DOHH2 (cell line): ENCODE results near the gene KCNC1.

Source experiments
- H3F3A ChIP-seq: fragments of 200-600 bp; sonication (generic), shearing (Covaris generic); 2 replicates; pipeline ENCODE4 v1.6.0; 2016; ENCODE audit warnings: antibody characterized with exemption, mild to moderate bottlenecking; ENCODE audit not compliant: control insufficient read depth, insufficient read depth
- H3K27ac ChIP-seq: fragments of 200-600 bp; sonication (generic); 2 replicates; pipeline ENCODE4 v1.5.1; 2014; ENCODE audit warnings: low read depth, mild to moderate bottlenecking, low read length, moderate library complexity
- H3K27me3 ChIP-seq: fragments of 200-600 bp; sonication (generic); 2 replicates; pipeline ENCODE4 v1.6.1; 2014; ENCODE audit warnings: mild to moderate bottlenecking, low read length, mixed read lengths; ENCODE audit not compliant: control insufficient read depth
- H3K36me3 ChIP-seq: fragments of 200-600 bp; sonication (generic); 2 replicates; pipeline ENCODE4 v1.6.1; 2014; ENCODE audit warnings: mild to moderate bottlenecking, low read length, moderate library complexity, mixed read lengths; ENCODE audit not compliant: control insufficient read depth
- H3K4me1 ChIP-seq: fragments of 200-600 bp; sonication (generic); 2 replicates; pipeline ENCODE4 v1.6.1; 2014; ENCODE audit warnings: mild to moderate bottlenecking, low read length, mixed read lengths; ENCODE audit not compliant: control insufficient read depth
- H3K4me2 ChIP-seq: fragments of 200-600 bp; sonication (generic); 2 replicates; pipeline ENCODE4 v1.6.0; 2014; ENCODE audit warnings: mild to moderate bottlenecking, low read length, moderate library complexity
- H3K4me3 ChIP-seq: fragments of 200-600 bp; sonication (generic); 2 replicates; pipeline ENCODE4 v1.5.1; 2014; ENCODE audit warnings: mild to moderate bottlenecking, low read length, mixed read lengths
- H3K79me2 ChIP-seq: fragments of 200-600 bp; sonication (generic); 2 replicates; pipeline ENCODE4 v1.6.1; 2014; ENCODE audit warnings: mild to moderate bottlenecking, low read length, mixed read lengths; ENCODE audit not compliant: control insufficient read depth
- H3K9me2 ChIP-seq: fragments of 200-600 bp; sonication (generic); replicated peaks from 2 replicates; pipeline ENCODE4 v1.6.1; 2014; ENCODE audit warnings: mild to moderate bottlenecking, low read length, mixed read lengths; ENCODE audit not compliant: control insufficient read depth
- H3K9me3 ChIP-seq: fragments of 200-600 bp; sonication (generic); 2 replicates; pipeline ENCODE4 v1.6.1; 2014; ENCODE audit warnings: antibody characterized with exemption, low read length, mixed read lengths; ENCODE audit not compliant: control insufficient read depth, insufficient read depth
- H4K20me1 ChIP-seq: fragments of 200-600 bp; sonication (generic); 2 replicates; pipeline ENCODE4 v1.6.0; 2014; ENCODE audit warnings: low read depth, mild to moderate bottlenecking, antibody characterized with exemption, low read length, moderate library complexity; ENCODE audit not compliant: control insufficient read depth, insufficient read depth
- CTCF ChIP-seq: fragments of 200-600 bp; sonication (generic); IDR thresholded peaks from one replicate; pipeline ENCODE4 v1.5.1; 2014; ENCODE audit warnings: antibody characterized with exemption, mild to moderate bottlenecking, low read depth, low read length; ENCODE audit not compliant: poor library complexity, severe bottlenecking
- EZH2phosphoT487 ChIP-seq: fragments of 200-600 bp; sonication (generic); IDR thresholded peaks from 2 replicates; pipeline ENCODE4 v1.6.1; 2017; ENCODE audit warnings: borderline replicate concordance, mild to moderate bottlenecking, antibody characterized with exemption, low read length, moderate library complexity, mixed read lengths

Gene KCNC1

GRCh38 chr11:17771415-17771814 lies 36.8 kb downstream of the KCNC1 start:
- no peaks in the 10 kb centered on the region for H3K79me2 ChIP-seq
- H3K4me1 ChIP-seq: no peaks in the 10 kb centered on the region
- no peak overlapping the region for H3K4me2 ChIP-seq
- H4K20me1 ChIP-seq: no peaks in the 10 kb centered on the region
- H3K9me3 ChIP-seq: no peaks in the 10 kb centered on the region
- no peaks in the 10 kb centered on the region for H3K36me3 ChIP-seq
- no peaks in the 10 kb centered on the region for H3F3A ChIP-seq
- H3K9me2 ChIP-seq: no peaks in the 10 kb centered on the region
- TF ChIP-seq CTCF (no peak), EZH2phosphoT487 (no peak)
- H3K27ac ChIP-seq: no peak overlapping the region
- no peaks in the 10 kb centered on the region for H3K27me3 ChIP-seq
- no peak overlapping the region for H3K4me3 ChIP-seq

GRCh38 chr11:17771841-17772401 lies 37.3 kb downstream of the KCNC1 start:
- TF ChIP-seq EZH2phosphoT487: no peak
- TF ChIP-seq CTCF: no peak
- no peaks in the 10 kb centered on the region for H4K20me1 ChIP-seq
- H3K4me1 ChIP-seq: no peaks in the 10 kb centered on the region
- no peaks in the 10 kb centered on the region for H3K36me3 ChIP-seq
- no peak overlapping the region for H3K4me2 ChIP-seq
- H3K79me2 ChIP-seq: no peaks in the 10 kb centered on the region
- no peaks in the 10 kb centered on the region for H3K9me2 ChIP-seq
- no peaks in the 10 kb centered on the region for H3K9me3 ChIP-seq
- H3F3A ChIP-seq: no peaks in the 10 kb centered on the region
- H3K27me3 ChIP-seq: no peaks in the 10 kb centered on the region
- H3K4me3 ChIP-seq: no peak overlapping the region
- no peak overlapping the region for H3K27ac ChIP-seq

GRCh38 chr11:17772704-17773600 lies 38.4 kb downstream of the KCNC1 start:
- H3K4me3 ChIP-seq: no peak overlapping the region
- no peaks in the 10 kb centered on the region for H3F3A ChIP-seq
- no peaks in the 10 kb centered on the region for H3K36me3 ChIP-seq
- no peaks in the 10 kb centered on the region for H3K9me3 ChIP-seq
- H3K79me2 ChIP-seq: no peaks in the 10 kb centered on the region
- H3K9me2 ChIP-seq: no peaks in the 10 kb centered on the region
- no peaks in the 10 kb centered on the region for H3K4me1 ChIP-seq
- H4K20me1 ChIP-seq: no peaks in the 10 kb centered on the region
- H3K27me3 ChIP-seq: no peaks in the 10 kb centered on the region
- no peak overlapping the region for H3K27ac ChIP-seq
- H3K4me2 ChIP-seq: no peak overlapping the region
- TF ChIP-seq CTCF: no peak
- TF ChIP-seq EZH2phosphoT487: no peak
